ENCODE results near the gene AP1M2.
"Not testable (repeated sequence)": the region's sequence is repeated elsewhere in the genome, so short reads cannot be mapped to it uniquely, and the experiment has no call there.

Gene AP1M2

DNA sequence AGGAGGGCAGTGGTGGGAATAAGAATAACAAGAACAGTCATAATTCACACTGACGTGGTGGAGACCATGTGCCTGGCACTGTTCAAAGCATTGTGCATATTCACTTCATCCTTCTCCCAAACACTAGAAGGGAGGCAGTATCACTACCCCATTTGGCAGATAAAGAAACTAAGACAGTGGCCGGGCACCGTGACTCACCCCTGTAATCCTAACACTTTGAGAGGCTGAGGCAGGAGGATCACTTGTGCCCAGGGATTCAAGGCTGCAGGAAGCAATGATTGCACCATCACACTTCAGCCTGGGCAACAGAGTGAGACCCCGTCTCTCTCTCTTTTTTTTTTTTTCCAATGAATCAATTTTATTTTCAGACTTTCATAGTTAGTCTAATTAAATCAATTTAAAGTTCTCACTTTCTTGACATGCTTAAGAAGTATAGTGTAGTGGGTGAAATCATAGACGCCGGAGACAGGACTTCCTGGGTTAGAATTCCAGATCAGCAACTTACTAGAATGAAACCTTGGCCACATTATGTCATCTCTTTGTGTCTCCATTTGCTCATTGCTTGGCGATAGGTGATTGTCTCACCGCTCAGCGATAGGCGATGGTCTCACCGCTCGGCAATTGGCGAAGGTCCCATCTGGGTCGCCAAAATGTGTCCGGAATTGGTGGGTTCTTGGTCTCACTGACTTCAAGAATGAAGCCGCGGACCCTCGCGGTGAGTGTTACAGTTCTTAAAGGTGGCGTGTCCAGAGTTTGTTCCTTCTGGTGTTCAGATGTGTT lies 48.7 kb downstream of the AP1M2 start:
- no peak for DNase-seq (ENCODE audit: low read depth)

DNA sequence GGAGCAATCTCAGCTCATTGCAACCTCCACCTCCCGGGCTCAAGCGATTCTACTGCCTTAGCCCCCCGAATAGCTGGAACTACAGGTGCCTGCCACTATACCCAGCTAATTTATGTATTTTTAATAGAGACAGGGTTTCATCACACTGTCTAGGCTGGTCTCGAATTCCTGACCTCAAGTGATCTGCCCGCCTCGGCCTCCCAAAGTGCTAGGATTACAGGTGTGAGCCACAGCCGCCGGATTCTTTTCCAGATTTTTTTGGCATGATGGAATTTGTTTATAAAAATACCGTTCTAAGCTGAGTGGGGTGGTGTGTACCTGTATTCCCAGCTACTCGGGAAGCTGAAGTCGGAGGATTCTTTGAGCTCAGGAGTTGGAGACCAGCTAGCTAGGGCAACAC lies 49.4 kb downstream of the AP1M2 start:
- no peak for DNase-seq (ENCODE audit: low read depth)

DNA sequence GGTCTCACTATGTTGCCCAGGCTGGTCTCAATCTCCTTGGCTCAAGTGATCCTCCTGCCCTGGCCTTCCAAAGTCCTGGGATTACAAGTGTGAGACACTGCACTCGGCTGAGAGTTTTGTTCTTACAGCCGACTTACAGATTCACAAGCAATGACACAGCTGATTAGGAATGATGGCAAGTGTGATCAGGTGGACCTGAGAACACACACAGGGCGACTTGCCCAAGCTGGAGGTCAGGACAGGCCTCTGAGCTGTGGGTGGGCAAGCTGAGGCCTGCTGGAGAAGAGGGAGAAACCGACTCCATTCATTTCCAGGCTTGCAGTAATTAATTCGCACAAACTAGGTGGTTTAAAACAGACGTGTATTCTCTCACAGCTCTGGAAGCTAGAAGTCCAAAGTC lies 51.5 kb downstream of the AP1M2 start:
- DNase-seq (ENCODE audit: low read depth) = no peak

DNA sequence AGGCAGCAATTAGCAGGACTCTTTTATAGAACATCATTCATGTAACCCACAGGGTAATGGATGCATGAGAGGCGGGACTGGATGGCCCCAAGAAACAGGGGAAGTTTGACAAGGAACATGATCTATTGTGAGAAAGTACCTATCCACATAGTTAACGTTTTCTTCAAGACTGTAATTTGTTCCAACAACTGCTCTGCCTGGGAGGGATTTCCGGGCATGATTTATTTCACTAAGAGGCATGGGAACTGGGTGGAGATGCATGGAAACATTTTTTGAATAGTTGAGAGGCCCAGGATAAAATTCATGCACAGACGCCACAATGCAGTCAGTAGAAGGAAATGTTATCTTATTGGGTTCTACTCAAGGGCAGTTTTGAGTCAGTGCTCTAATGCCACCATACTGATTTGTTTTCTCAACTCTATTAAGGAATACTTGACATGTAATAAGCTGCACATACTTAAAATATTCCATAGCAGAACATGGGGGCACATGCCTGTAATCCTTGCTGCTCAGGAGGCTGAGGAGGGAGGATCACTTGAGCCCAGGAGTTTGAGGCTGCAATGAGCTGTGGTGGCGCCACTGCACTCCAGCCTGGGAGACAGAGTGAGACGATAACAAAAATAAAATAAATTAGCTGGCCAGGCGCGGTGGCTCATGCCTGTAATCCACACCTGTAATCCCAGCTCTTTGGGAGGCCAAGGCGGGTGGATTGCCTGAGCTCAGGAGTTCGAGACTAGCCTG lies 53.3 kb downstream of the AP1M2 start:
- DNase-seq (ENCODE audit: low read depth) = no peak

DNA sequence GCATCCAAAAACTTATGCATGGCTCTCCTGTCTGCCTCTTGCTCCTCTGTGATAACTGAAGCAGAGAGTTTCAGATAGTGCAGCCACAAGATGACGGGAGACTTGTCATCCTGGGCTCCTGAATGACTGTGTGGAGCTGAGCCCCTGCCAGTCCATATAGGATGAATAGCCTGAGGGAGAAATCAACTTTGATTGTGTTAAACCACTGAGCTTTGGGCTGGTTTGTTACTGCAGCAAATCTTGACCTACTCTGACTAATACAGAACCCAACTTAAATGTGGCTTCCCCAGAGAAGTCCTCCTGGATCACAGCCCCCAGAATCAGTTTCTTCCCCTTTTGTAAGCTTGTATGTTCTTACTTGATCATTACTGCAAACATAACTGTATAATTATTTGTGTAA lies 54.7 kb downstream of the AP1M2 start:
- DNase-seq (ENCODE audit: low read depth) = no peak

DNA sequence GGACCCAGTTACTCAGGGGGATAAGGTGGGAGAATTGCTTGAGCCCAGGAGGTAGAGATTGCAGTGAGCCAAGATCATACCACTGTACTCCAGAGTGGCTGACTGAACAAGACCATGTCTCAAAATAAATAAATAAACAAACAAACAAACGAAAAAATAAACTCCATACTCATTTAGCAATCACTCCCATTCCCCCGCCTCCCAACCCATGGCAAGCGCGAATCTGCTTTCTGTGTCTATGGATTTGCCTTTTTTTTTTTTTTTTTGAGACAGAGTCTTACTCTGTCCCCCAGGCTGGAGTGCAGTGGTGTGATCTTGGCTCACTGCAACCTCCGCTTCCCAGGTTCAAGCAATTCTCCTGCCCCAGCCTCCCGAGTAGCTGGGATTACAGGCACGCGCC lies 60.2 kb downstream of the AP1M2 start:
- DNase-seq (ENCODE audit: low read depth) = not testable (repeated sequence)

DNA sequence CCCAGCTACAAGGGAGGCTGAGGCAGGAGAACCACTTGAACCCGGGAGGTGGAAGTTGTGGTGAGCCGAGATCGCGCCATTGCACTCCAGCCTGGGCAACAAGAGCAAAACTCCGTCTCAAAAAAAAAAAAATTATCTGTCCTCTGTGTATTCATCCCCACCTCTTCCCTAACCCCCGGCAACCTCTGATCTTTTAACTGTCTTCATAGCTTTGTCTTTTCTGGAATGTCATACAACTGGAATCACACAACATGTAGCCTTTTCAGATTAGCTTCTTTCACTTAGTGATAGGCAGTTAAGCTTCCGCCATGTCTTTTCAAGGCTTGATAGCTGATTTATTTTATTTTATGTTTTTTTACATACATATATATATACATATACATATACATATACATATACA lies 61.5 kb downstream of the AP1M2 start:
- no peak for DNase-seq (ENCODE audit: low read depth)

DNA sequence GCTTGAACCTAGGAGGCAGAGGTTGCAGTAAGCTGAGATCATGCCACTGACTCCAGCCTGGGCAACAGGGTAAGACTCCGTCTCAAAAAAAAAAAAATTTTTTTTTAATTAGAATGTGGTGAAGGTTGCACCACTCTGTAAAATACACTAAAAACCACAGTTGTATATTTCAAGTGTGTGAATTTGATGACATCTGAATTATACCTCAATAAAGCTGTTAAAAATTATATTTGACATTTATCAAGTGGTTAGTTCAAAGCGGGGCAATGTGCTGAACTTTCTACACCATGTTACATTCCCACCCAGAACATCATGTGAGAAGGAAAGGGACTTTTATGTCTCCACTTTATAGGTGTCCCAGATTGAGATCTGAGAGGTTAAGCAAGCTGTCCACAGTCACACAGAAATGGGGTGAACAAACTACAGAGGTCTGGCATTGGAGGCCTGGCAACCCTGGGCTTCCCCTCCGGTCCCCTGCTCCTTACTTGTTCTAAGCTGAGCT lies 63.9 kb downstream of the AP1M2 start:
- no peak for DNase-seq (ENCODE audit: low read depth)
